H9 (cell line): ENCODE data around the gene JARID2. TPM values are rescaled to one million over a fixed set of nuclear protein-coding genes. Genes with fewer than 3 reads are reported as not detected.

Source experiments
- DNase-seq: peaks from one replicate; pipeline ENCODE4 v3.0.0-alpha.2; 2017
- H2AFZ ChIP-seq: one replicate; pipeline ENCODE4 v1.6.1; 2013; ENCODE audit warnings: mild to moderate bottlenecking, low read length, control low read depth, moderate library complexity
- H2AK5ac ChIP-seq: 2 replicates; pipeline ENCODE4 v1.6.1; 2013; ENCODE audit warnings: low read length, control low read depth, mixed read lengths; ENCODE audit not compliant: insufficient read length
- H2BK120ac ChIP-seq: one replicate; pipeline ENCODE4 v1.6.1; 2013; ENCODE audit warnings: low read depth, mild to moderate bottlenecking, low read length, control low read depth, inconsistent platforms; ENCODE audit not compliant: poor library complexity, severe bottlenecking
- H2BK12ac ChIP-seq: 2 replicates; pipeline ENCODE4 v1.6.1; 2013; ENCODE audit warnings: low read length, control low read depth, mixed read lengths, low read depth; ENCODE audit not compliant: insufficient read length
- H2BK15ac ChIP-seq: 2 replicates; pipeline ENCODE4 v1.6.1; 2013; ENCODE audit warnings: low read depth, low read length, control low read depth
- H2BK20ac ChIP-seq: one replicate; pipeline ENCODE4 v1.6.1; 2013; ENCODE audit warnings: low read depth, mild to moderate bottlenecking, low read length, control low read depth, inconsistent platforms; ENCODE audit not compliant: poor library complexity, severe bottlenecking
- H2BK5ac ChIP-seq: 2 replicates; pipeline ENCODE4 v1.6.1; 2013; ENCODE audit warnings: low read length, control low read depth, mixed read lengths; ENCODE audit not compliant: insufficient read length
- H3K14ac ChIP-seq: 2 replicates; pipeline ENCODE4 v1.6.1; 2013; ENCODE audit warnings: low read length, control low read depth; ENCODE audit not compliant: insufficient read depth
- H3K18ac ChIP-seq: 2 replicates; pipeline ENCODE4 v1.6.1; 2013; ENCODE audit warnings: low read depth, mild to moderate bottlenecking, mixed read lengths, low read length, control low read depth; ENCODE audit not compliant: insufficient read length
- H3K23ac ChIP-seq: 2 replicates; pipeline ENCODE4 v1.6.1; 2013; ENCODE audit warnings: low read length, control low read depth, mixed read lengths, low read depth; ENCODE audit not compliant: insufficient read length
- H3K23me2 ChIP-seq: 2 replicates; pipeline ENCODE4 v1.6.1; 2013; ENCODE audit warnings: low read depth, mild to moderate bottlenecking, mixed read lengths, low read length, control low read depth; ENCODE audit not compliant: insufficient read length, poor library complexity, severe bottlenecking
- H3K27ac ChIP-seq: 2 replicates; pipeline ENCODE4 v1.5.1; 2013; ENCODE audit warnings: low read length, control low read depth, mixed read lengths, low read depth; ENCODE audit not compliant: insufficient read length
- H3K27me3 ChIP-seq: 2 replicates; pipeline ENCODE4 v1.6.1; 2013; ENCODE audit warnings: low read length, control low read depth, inconsistent platforms; ENCODE audit not compliant: insufficient read depth
- H3K4ac ChIP-seq: 2 replicates; pipeline ENCODE4 v1.6.1; 2013; ENCODE audit warnings: low read depth, mild to moderate bottlenecking, control low read depth, inconsistent platforms, low read length, moderate library complexity
- H3K4me1 ChIP-seq: 2 replicates; pipeline ENCODE4 v1.6.1; 2013; ENCODE audit warnings: low read length, control low read depth, inconsistent platforms; ENCODE audit not compliant: insufficient read depth
- H3K4me2 ChIP-seq: 2 replicates; pipeline ENCODE4 v1.6.1; 2013; ENCODE audit warnings: low read length, control low read depth, mixed read lengths; ENCODE audit not compliant: insufficient read length, insufficient read depth
- H3K56ac ChIP-seq: 2 replicates; pipeline ENCODE4 v1.6.1; 2013; ENCODE audit warnings: low read depth, mild to moderate bottlenecking, mixed read lengths, low read length, control low read depth; ENCODE audit not compliant: insufficient read length
- H3K79me1 ChIP-seq: 2 replicates; pipeline ENCODE4 v1.6.1; 2013; ENCODE audit warnings: low read depth, mild to moderate bottlenecking, moderate library complexity, low read length, control low read depth, inconsistent platforms; ENCODE audit not compliant: insufficient read depth, poor library complexity, severe bottlenecking
- H3K79me2 ChIP-seq: 2 replicates; pipeline ENCODE4 v1.6.1; 2013; ENCODE audit warnings: low read length, control low read depth, inconsistent platforms; ENCODE audit not compliant: insufficient read depth
- H3K9ac ChIP-seq: 2 replicates; pipeline ENCODE4 v1.6.1; 2013; ENCODE audit warnings: low read length, control low read depth, mixed read lengths; ENCODE audit not compliant: insufficient read length; ENCODE audit errors: extremely low read depth
- H3K9me3 ChIP-seq: one replicate; pipeline ENCODE4 v1.6.1; 2013; ENCODE audit warnings: low read depth, low read length, inconsistent platforms; ENCODE audit not compliant: control insufficient read depth
- H3T11ph ChIP-seq: one replicate; pipeline ENCODE4 v1.6.1; 2013; ENCODE audit warnings: mild to moderate bottlenecking, low read length, control low read depth, inconsistent platforms
- H4K20me1 ChIP-seq: one replicate; pipeline ENCODE4 v1.6.1; 2013; ENCODE audit not compliant: control insufficient read depth, insufficient read length, insufficient read depth
- H4K5ac ChIP-seq: 2 replicates; pipeline ENCODE4 v1.6.1; 2013; ENCODE audit warnings: low read depth, mild to moderate bottlenecking, mixed read lengths, low read length, control low read depth; ENCODE audit not compliant: insufficient read length
- H4K8ac ChIP-seq: replicated peaks from 2 replicates; pipeline ENCODE4 v1.6.1; 2013; ENCODE audit warnings: low read length, control low read depth, mixed read lengths, low read depth; ENCODE audit not compliant: insufficient read length
- H4K91ac ChIP-seq: 2 replicates; pipeline ENCODE4 v1.6.1; 2013; ENCODE audit warnings: low read depth, mild to moderate bottlenecking, moderate library complexity, mixed read lengths, low read length, control low read depth; ENCODE audit not compliant: insufficient read length
- H3K27ac Mint-ChIP-seq, 3 experiments: 2 replicates in 2 of 3; 3 replicates in 1 of 3; pipeline ENCODE4 v1.8.0; 2020 to 2021; ENCODE audit warnings: mixed read lengths in 3 of 3, mild to moderate bottlenecking in 1 of 3, moderate library complexity in 1 of 3
- H3K27me3 Mint-ChIP-seq: 2 replicates; pipeline ENCODE4 v1.8.0; 2021; ENCODE audit warnings: low read depth, mild to moderate bottlenecking, moderate library complexity, mixed read lengths
- H3K36me3 Mint-ChIP-seq, 3 experiments: 2 replicates in 2 of 3; 3 replicates in 1 of 3; pipeline ENCODE4 v1.8.0; 2020 to 2021; ENCODE audit warnings: low read depth in 3 of 3, mixed read lengths in 3 of 3; ENCODE audit not compliant: insufficient read depth in 1 of 3
- H3K4me1 Mint-ChIP-seq, 2 experiments: 2 replicates each; pipeline ENCODE4 v1.8.0; 2020; ENCODE audit warnings: mixed read lengths in 2 of 2
- H3K4me3 Mint-ChIP-seq, 2 experiments: 2 replicates in 1 of 2; 3 replicates in 1 of 2; pipeline ENCODE4 v1.8.0; 2020 to 2021; ENCODE audit warnings: mild to moderate bottlenecking in 2 of 2, mixed read lengths in 2 of 2, moderate library complexity in 1 of 2
- H3K9me3 Mint-ChIP-seq, 2 experiments: 2 replicates in 1 of 2; 3 replicates in 1 of 2; pipeline ENCODE4 v1.8.0; 2020; ENCODE audit warnings: mild to moderate bottlenecking in 2 of 2, mixed read lengths in 2 of 2, moderate library complexity in 1 of 2
- CTCF ChIP-seq: fragments of 200-600 bp; sonication (generic); conservative IDR thresholded peaks from 3 replicates; pipeline ENCODE4 v1.8.0; 2021; ENCODE audit warnings: antibody characterized with exemption, mild to moderate bottlenecking
- WGBS: extraction: QIAGEN DNeasy Blood & Tissue Kit; methylation state at CpG from one replicate; pipeline ENCODE4 v1.1.7; 2013; ENCODE audit warnings: missing lambda C conversion rate, low lambda C conversion rate, mixed read lengths; ENCODE audit not compliant: insufficient read length; ENCODE audit errors: extremely low coverage; 5-methylcytosine and 5-hydroxymethylcytosine counted together
- total RNA-seq: library from RNA; stranded (reverse); gene quantifications from 2 replicates; pipeline ENCODE4 v1.2.1, GENCODE V29; 2021

Gene JARID2
- total RNA-seq, 1 experiment from 2014 or later = 174 TPM

GRCh38 chr6:15266423-15266996 lies 20.6 kb downstream of the JARID2 start:
- peaks cover 44% of the 10 kb centered on the region for H3K4me1 ChIP-seq

More at GRCh38 chr6:15266423-15266996, 20.6 kb downstream of the JARID2 start:
- WGBS = no CpG with 5 or more reads among the region's 11 CpGs
- Histone ChIP-seq H2BK15ac (no peak overlapping the region), H2AK5ac (no peak overlapping the region), H4K8ac (no peak overlapping the region), H2AFZ (no peak overlapping the region), H2BK12ac (no peak overlapping the region), H3K4me2 (peak overlapping the region; percentile 83), H3K23me2 (peaks cover 6% of the 10 kb centered on the region), H3K23ac (no peak overlapping the region), H3K18ac (no peak overlapping the region), H4K20me1 (no peaks in the 10 kb centered on the region), H3K14ac (no peak overlapping the region), H3K79me1 (no peaks in the 10 kb centered on the region), H3K4ac (no peak overlapping the region), H4K5ac (no peak overlapping the region), H4K91ac (no peak overlapping the region), H3K56ac (no peak overlapping the region), H3T11ph (no peak overlapping the region), H3K9ac (no peak overlapping the region), H2BK20ac (no peak overlapping the region), H2BK120ac (no peak overlapping the region), H3K27me3 (no peaks in the 10 kb centered on the region), H3K27ac (no peak overlapping the region), H3K79me2 (peaks cover 93% of the 10 kb centered on the region), H3K9me3 (no peaks in the 10 kb centered on the region), H2BK5ac (no peak overlapping the region)
- Mint-ChIP-seq H3K27ac (peak overlapping the region in 2 of 3 experiments; percentile 50 to 87; a peak in 3 of 7 replicates), H3K36me3 (peaks cover 11 to 22% (median 21%) of the 10 kb centered on the region in 3 experiments), H3K9me3 (no peaks in the 10 kb centered on the region), H3K4me3 (peak overlapping the region; percentile 46 to 76), H3K4me1 (peaks cover 91 to 93% of the 10 kb centered on the region in 2 experiments), H3K27me3 (no peaks in the 10 kb centered on the region)
- TF ChIP-seq CTCF = no peak
- DNase-seq = no peak
